BLaER1 treated with 17β-estradiol and CSF1 and Interleukin-3, amounts not matched to agents 10 nM and 100 nM (cell line): Measurements from ENCODE around the gene GALNT12.

ENCODE experiments used
- H3K27ac ChIP-seq, 11 experiments: shearing (Covaris generic); formaldehyde crosslinking; 2 replicates each; pipeline ENCODE4 v1.8.1; 2022
- H3K27me3 ChIP-seq, 11 experiments: shearing (Covaris generic); formaldehyde crosslinking; 2 replicates each; pipeline ENCODE4 v1.8.1; 2022
- H3K36me3 ChIP-seq, 11 experiments: shearing (Covaris generic); formaldehyde crosslinking; 2 replicates each; pipeline ENCODE4 v1.8.1; 2022
- H3K4me1 ChIP-seq, 10 experiments: shearing (Covaris generic); formaldehyde crosslinking; 2 replicates each; pipeline ENCODE4 v1.8.1; 2022
- H3K4me2 ChIP-seq, 11 experiments: shearing (Covaris generic); formaldehyde crosslinking; 2 replicates each; pipeline ENCODE4 v1.8.1; 2022
- H3K4me3 ChIP-seq, 10 experiments: shearing (Covaris generic); formaldehyde crosslinking; 2 replicates each; pipeline ENCODE4 v1.8.1; 2022
- H3K9ac ChIP-seq, 11 experiments: shearing (Covaris generic); formaldehyde crosslinking; 2 replicates each; pipeline ENCODE4 v1.8.1; 2022
- H3K9me3 ChIP-seq, 11 experiments: shearing (Covaris generic); formaldehyde crosslinking; replicated peaks in 1 of 11; 2 replicates each; pipeline ENCODE4 v1.8.1; 2022
- H4K20me1 ChIP-seq, 11 experiments: shearing (Covaris generic); formaldehyde crosslinking; 2 replicates each; pipeline ENCODE4 v1.8.1; 2022
- Cebpa-rat ChIP-seq, 11 experiments: shearing (Covaris generic); IDR thresholded peaks; 2 replicates each; pipeline ENCODE4 v1.8.1; 2022

The GALNT12 gene

DNA sequence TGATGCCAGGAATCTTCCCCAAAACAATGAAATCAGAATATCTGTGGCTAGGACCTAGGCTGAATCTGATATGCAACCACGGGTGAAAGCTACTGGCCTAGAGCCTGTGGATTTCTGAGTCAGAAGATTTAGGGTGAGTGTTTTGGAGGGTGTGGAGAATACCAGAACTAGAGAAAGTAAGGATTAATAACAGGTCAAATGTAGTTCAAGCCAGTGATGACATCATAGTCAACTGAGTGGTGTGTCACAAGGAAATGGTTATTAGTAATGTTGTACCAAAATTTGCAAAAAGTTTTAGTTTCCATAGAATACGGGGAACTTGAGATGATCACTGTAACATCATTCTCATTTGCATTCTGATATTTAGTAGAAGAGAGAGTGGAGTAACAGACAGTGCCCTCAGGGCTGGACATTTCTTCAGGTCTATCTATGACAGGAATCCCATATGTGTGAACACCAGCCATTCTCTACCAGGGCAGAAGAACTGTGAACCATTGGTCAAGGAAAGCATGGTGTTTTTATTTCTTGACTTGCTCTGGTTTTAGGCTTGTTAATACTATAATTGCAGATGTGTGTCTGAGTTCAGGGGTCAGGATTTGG lies 3.7 kb downstream of the GALNT12 start:
- H4K20me1 ChIP-seq, result peaks cover 0 to 11% (median 0%) of the 10 kb centered on the region in 11 experiments; a peak in 2 of 22 replicates
- H3K36me3 ChIP-seq, result 0 out of 22 replicates have a peak, but pooled peaks cover 0 to 3% (median 0%) of the 10 kb centered on the region in 11 experiments
- H3K4me3 ChIP-seq, result no peak overlapping the region
- peaks cover 0 to 20% (median 16%) of the 10 kb centered on the region in 11 experiments; a peak in 15 of 22 replicates for H3K9me3 ChIP-seq
- peaks cover 17 to 37% (median 23%) of the 10 kb centered on the region in 10 experiments; a peak in 19 of 20 replicates for H3K4me1 ChIP-seq
- H3K9ac ChIP-seq, result no peak overlapping the region
- peak overlapping the region in 3 of 11 experiments; percentile 30 to 53 (median 37); a peak in 4 of 22 replicates for H3K4me2 ChIP-seq
- H3K27ac ChIP-seq, result no peak overlapping the region
- peaks cover 13 to 26% (median 19%) of the 10 kb centered on the region in 11 experiments; a peak in 21 of 22 replicates for H3K27me3 ChIP-seq
- no peak for TF ChIP-seq Cebpa-rat (IDR thresholded peaks at IDR 0.05)

GRCh38 chr9:98815391-98815951 lies 8.0 kb downstream of the GALNT12 start:
- TF ChIP-seq Cebpa-rat (IDR thresholded peaks at IDR 0.05), result no peak

GRCh38 chr9:98818764-98819163 lies 11.3 kb downstream of the GALNT12 start:
- Histone ChIP-seq H3K4me3 (no peak overlapping the region), H3K27me3 (no peaks in the 10 kb centered on the region), H3K27ac (no peak overlapping the region), H4K20me1 (no peaks in the 10 kb centered on the region), H3K9ac (no peak overlapping the region), H3K9me3 (peaks cover 0 to 14% (median 7%) of the 10 kb centered on the region in 11 experiments; a peak in 10 of 22 replicates), H3K4me2 (no peak overlapping the region), H3K4me1 (no peaks in the 10 kb centered on the region), H3K36me3 (peaks cover 0 to 12% (median 0%) of the 10 kb centered on the region in 11 experiments; a peak in 2 of 22 replicates)
- TF ChIP-seq Cebpa-rat (IDR thresholded peaks at IDR 0.05), result no peak

More at GRCh38 chr9:98815391-98815951, 8.0 kb downstream of the GALNT12 start:
- H3K27me3 ChIP-seq, result no peaks in the 10 kb centered on the region
- H4K20me1 ChIP-seq, result no peaks in the 10 kb centered on the region
- no peak overlapping the region for H3K9ac ChIP-seq
- peaks cover 0 to 12% (median 0%) of the 10 kb centered on the region in 11 experiments; a peak in 1 of 22 replicates for H3K36me3 ChIP-seq
- H3K4me2 ChIP-seq, result no peak overlapping the region
- peaks cover 0 to 12% (median 0%) of the 10 kb centered on the region in 10 experiments; a peak in 5 of 20 replicates for H3K4me1 ChIP-seq
- no peak overlapping the region for H3K4me3 ChIP-seq
- peaks cover 6 to 27% (median 18%) of the 10 kb centered on the region in 11 experiments; a peak in 17 of 22 replicates for H3K9me3 ChIP-seq
- no peak overlapping the region for H3K27ac ChIP-seq

- Histone ChIP-seq H3K27me3 (no peaks in the 10 kb centered on the region), H3K4me2 (no peak overlapping the region), H3K9ac (no peak overlapping the region), H3K36me3 (peaks cover 0 to 12% (median 0%) of the 10 kb centered on the region in 11 experiments; a peak in 5 of 22 replicates), H3K4me1 (0 out of 20 replicates have a peak, but pooled peaks cover 0 to 2% (median 0%) of the 10 kb centered on the region in 10 experiments), H3K27ac (no peak overlapping the region), H4K20me1 (no peaks in the 10 kb centered on the region), H3K9me3 (peaks cover 0 to 16% (median 8%) of the 10 kb centered on the region in 11 experiments; a peak in 13 of 22 replicates), H3K4me3 (no peak overlapping the region)
- TF ChIP-seq Cebpa-rat (IDR thresholded peaks at IDR 0.05), result no peak
These were observed 11.8 kb downstream of the GALNT12 start for GRCh38 chr9:98819231-98819630.

DNA sequence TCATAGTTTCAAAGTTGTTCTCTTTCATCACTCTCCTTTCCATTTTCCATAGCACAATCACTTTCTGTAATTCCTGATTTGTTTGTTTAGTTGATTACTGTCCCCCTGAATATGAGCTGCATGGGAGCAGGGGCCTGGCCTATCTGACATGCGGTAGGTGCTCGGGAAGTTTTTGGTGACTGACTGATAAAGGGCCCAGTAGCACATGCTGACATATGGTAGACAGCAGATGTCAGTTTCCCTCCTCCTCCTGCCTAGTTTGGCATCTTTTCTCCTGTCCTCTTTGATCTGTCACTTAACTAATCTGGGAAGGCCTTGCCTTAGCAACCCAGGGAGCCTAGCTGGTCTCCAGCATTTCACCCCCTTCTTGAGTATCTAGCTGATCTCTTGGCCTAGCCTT lies 14.4 kb downstream of the GALNT12 start:
- H4K20me1 ChIP-seq, result no peaks in the 10 kb centered on the region
- H3K36me3 ChIP-seq, result peaks cover 0 to 12% (median 0%) of the 10 kb centered on the region in 11 experiments; a peak in 5 of 22 replicates
- peaks cover 0 to 22% (median 9%) of the 10 kb centered on the region in 11 experiments; a peak in 13 of 22 replicates for H3K9me3 ChIP-seq
- H3K9ac ChIP-seq, result no peak overlapping the region
- H3K27me3 ChIP-seq, result no peaks in the 10 kb centered on the region
- H3K4me3 ChIP-seq, result no peak overlapping the region
- 0 out of 20 replicates have a peak, but pooled peaks cover 0 to 4% (median 0%) of the 10 kb centered on the region in 10 experiments for H3K4me1 ChIP-seq
- TF ChIP-seq Cebpa-rat (IDR thresholded peaks at IDR 0.05), result no peak
- no peak overlapping the region for H3K27ac ChIP-seq
- H3K4me2 ChIP-seq, result no peak overlapping the region

GRCh38 chr9:98822661-98823060 lies 15.2 kb downstream of the GALNT12 start:
- no peak overlapping the region for H3K4me2 ChIP-seq
- H3K27ac ChIP-seq, result no peak overlapping the region
- no peaks in the 10 kb centered on the region for H4K20me1 ChIP-seq
- no peak overlapping the region for H3K4me3 ChIP-seq
- peaks cover 0 to 12% (median 0%) of the 10 kb centered on the region in 11 experiments; a peak in 5 of 22 replicates for H3K36me3 ChIP-seq
- H3K27me3 ChIP-seq, result no peaks in the 10 kb centered on the region
- TF ChIP-seq Cebpa-rat (IDR thresholded peaks at IDR 0.05), result no peak
- peaks cover 0 to 22% (median 9%) of the 10 kb centered on the region in 11 experiments; a peak in 13 of 22 replicates for H3K9me3 ChIP-seq
- peaks cover 0 to 4% (median under 1%) of the 10 kb centered on the region in 10 experiments; a peak in 12 of 20 replicates for H3K4me1 ChIP-seq
- no peak overlapping the region for H3K9ac ChIP-seq

DNA sequence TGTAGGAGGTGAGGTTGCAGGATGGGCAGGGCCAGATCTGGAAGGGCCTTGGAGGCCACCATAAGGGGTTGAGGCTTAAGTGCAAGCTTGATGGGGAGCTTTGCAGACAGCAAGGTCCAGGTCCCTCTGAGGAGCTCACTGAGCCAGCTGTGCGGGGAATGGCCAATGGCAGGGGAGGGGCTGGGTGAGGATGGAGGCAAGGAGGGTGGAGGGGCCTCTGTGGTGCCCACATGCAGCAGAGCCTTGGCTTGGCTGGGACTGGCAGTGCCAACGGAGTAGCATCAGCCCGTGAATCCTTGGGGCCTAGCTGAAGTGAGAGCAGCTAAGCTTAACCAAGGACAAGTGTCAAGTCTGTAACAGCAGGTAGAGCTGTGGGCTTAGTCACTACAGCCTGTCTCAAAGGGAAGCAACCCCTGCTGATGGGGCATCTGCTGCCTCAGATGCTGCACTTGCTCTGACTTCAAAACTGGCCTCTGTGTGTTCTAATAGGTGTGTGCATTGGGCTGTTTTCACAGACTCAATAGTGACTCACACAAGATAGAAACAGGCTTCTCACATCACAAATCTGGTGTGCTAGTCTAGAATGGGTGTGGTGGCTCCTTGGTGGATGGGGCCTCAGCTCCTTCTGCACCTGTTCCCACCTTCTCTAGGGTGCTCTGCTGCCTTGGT lies 16.3 kb downstream of the GALNT12 start:
- Histone ChIP-seq H3K9ac (no peak overlapping the region), H3K4me3 (no peak overlapping the region), H4K20me1 (no peaks in the 10 kb centered on the region), H3K36me3 (peaks cover 0 to 8% (median 0%) of the 10 kb centered on the region in 11 experiments; a peak in 5 of 22 replicates), H3K4me2 (no peak overlapping the region; a peak in 1 of 22 replicates), H3K4me1 (peaks cover 0 to 11% (median 8%) of the 10 kb centered on the region in 10 experiments; a peak in 15 of 20 replicates), H3K9me3 (peaks cover 0 to 20% (median 8%) of the 10 kb centered on the region in 11 experiments; a peak in 13 of 22 replicates), H3K27ac (no peak overlapping the region), H3K27me3 (no peaks in the 10 kb centered on the region)
- TF ChIP-seq Cebpa-rat (IDR thresholded peaks at IDR 0.05), result no peak

DNA sequence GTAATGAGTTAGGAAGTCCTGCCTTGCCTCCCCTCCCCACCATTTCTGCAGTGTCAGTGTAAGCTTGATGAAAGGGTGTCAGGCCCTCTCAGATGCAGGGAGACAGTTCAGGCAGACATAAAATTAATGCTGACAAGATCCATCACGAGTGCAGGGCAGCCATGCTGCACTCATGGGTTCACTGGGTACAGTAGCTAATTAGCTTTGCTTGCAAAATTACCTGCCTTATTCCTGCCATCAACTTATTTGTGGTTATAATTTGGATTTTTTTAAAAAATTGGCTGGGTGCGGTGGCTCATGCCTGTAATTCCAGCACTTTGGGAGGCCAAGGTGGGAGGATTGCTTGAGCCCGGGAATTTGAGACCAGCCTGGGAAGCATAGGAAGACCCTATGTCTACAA lies 17.9 kb downstream of the GALNT12 start:
- Histone ChIP-seq H3K27ac (no peak overlapping the region), H4K20me1 (no peaks in the 10 kb centered on the region), H3K4me3 (no peak overlapping the region), H3K4me1 (peaks cover 7 to 19% (median 8%) of the 10 kb centered on the region in 10 experiments; a peak in 19 of 20 replicates), H3K27me3 (no peaks in the 10 kb centered on the region), H3K4me2 (no peak overlapping the region), H3K9ac (no peak overlapping the region), H3K9me3 (peaks cover 0 to 14% (median 8%) of the 10 kb centered on the region in 11 experiments; a peak in 11 of 22 replicates), H3K36me3 (peaks cover 0 to 7% (median 0%) of the 10 kb centered on the region in 11 experiments; a peak in 4 of 22 replicates)
- no peak for TF ChIP-seq Cebpa-rat (IDR thresholded peaks at IDR 0.05)
